GM21515 (cell line): Measurements from ENCODE around the gene ANO4.

Source experiments
- ATAC-seq: cut with Tn5 transposase; IDR thresholded peaks from one replicate; pipeline ENCODE4 v1.9.1; 2021; ENCODE audit not compliant: unreplicated experiment

The ANO4 gene

GRCh38 chr12:100801320-100801719 lies 6.7 kb downstream of the ANO4 start:
- no peak for ATAC-seq

- no peak for ATAC-seq
Measured at GRCh38 chr12:100808777-100809176, 14.2 kb downstream of the ANO4 start.

GRCh38 chr12:100820314-100820713 lies 25.7 kb downstream of the ANO4 start:
- ATAC-seq, result no peak

GRCh38 chr12:100823963-100824362 lies 29.4 kb downstream of the ANO4 start:
- ATAC-seq, result no peak

GRCh38 chr12:100824476-100824875 lies 29.9 kb downstream of the ANO4 start:
- ATAC-seq, result no peak

- no peak for ATAC-seq
Measured at GRCh38 chr12:100826323-100826722, 31.7 kb downstream of the ANO4 start.

GRCh38 chr12:100827901-100828520 lies 33.4 kb downstream of the ANO4 start:
- ATAC-seq, result no peak

- no peak for ATAC-seq
Measured at GRCh38 chr12:100830003-100830795, 35.6 kb downstream of the ANO4 start.

- ATAC-seq, result no peak
Measured at GRCh38 chr12:100833282-100833681, 38.7 kb downstream of the ANO4 start.

- ATAC-seq, result no peak
Measured at GRCh38 chr12:100840748-100841147, 46.2 kb downstream of the ANO4 start.

GRCh38 chr12:100842156-100842555 lies 47.6 kb downstream of the ANO4 start:
- ATAC-seq, result no peak

GRCh38 chr12:100843061-100843460 lies 48.5 kb downstream of the ANO4 start:
- ATAC-seq, result no peak

GRCh38 chr12:100845095-100845494 lies 50.5 kb downstream of the ANO4 start:
- ATAC-seq, result no peak

- ATAC-seq, result no peak
Measured at GRCh38 chr12:100851637-100852036, 57.1 kb downstream of the ANO4 start.

- no peak for ATAC-seq
Measured at GRCh38 chr12:100857418-100857817, 62.8 kb downstream of the ANO4 start.

GRCh38 chr12:100857971-100858370 lies 63.4 kb downstream of the ANO4 start:
- no peak for ATAC-seq

- no peak for ATAC-seq
Measured at GRCh38 chr12:100858656-100859055, 64.1 kb downstream of the ANO4 start.

GRCh38 chr12:100859063-100859627 lies 64.6 kb downstream of the ANO4 start:
- ATAC-seq, result no peak

- ATAC-seq, result no peak
Measured at GRCh38 chr12:100860611-100861010, 66.0 kb downstream of the ANO4 start.

- ATAC-seq, result no peak
Measured at GRCh38 chr12:100862676-100863075, 68.1 kb downstream of the ANO4 start.

GRCh38 chr12:100864366-100864765 lies 69.8 kb downstream of the ANO4 start:
- ATAC-seq, result no peak

- ATAC-seq, result no peak
Measured at GRCh38 chr12:100867639-100868393, 73.2 kb downstream of the ANO4 start.
